Measurements from ENCODE around the gene RRBP1. TPM values are rescaled to one million over a fixed set of nuclear protein-coding genes. Genes with fewer than 3 reads are reported as not detected.
A peak's percentile ranks its signal among the peaks of the same experiment; 100 is the strongest.

RRBP1 gene
- total RNA-seq, 2 donors from 2014 or later: 313 to 511 TPM

- H3K27ac ChIP-seq: peak overlapping the region in 3 of 4 donors; percentile 2 to 97 (median 24)
- H3K9me3 ChIP-seq: no peaks in the 10 kb centered on the region
- H3K36me3 ChIP-seq (replicated peaks in 1 of 2; ENCODE audit: insufficient read depth in 1 of 2, low read depth in 2 of 2): peaks cover 0 to 8% of the 10 kb centered on the region in 2 donors
- WGBS, 2 donors: 33 to 44% methylated on average over 7 of the region's 7 CpGs
- TF ChIP-seq POLR2A (IDR thresholded peaks at IDR 0.05): no peak
- TF ChIP-seq, protein P1, sequence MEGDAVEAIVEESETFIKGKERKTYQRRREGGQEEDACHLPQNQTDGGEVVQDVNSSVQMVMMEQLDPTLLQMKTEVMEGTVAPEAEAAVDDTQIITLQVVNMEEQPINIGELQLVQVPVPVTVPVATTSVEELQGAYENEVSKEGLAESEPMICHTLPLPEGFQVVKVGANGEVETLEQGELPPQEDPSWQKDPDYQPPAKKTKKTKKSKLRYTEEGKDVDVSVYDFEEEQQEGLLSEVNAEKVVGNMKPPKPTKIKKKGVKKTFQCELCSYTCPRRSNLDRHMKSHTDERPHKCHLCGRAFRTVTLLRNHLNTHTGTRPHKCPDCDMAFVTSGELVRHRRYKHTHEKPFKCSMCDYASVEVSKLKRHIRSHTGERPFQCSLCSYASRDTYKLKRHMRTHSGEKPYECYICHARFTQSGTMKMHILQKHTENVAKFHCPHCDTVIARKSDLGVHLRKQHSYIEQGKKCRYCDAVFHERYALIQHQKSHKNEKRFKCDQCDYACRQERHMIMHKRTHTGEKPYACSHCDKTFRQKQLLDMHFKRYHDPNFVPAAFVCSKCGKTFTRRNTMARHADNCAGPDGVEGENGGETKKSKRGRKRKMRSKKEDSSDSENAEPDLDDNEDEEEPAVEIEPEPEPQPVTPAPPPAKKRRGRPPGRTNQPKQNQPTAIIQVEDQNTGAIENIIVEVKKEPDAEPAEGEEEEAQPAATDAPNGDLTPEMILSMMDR (IDR thresholded peaks at IDR 0.05): no peak
- intact Hi-C loops (cut with DNase I): no loop called here
- no peak overlapping the region for H3K4me3 ChIP-seq
- DNase-seq (no peak), ATAC-seq (no peak)
- no peaks in the 10 kb centered on the region for H3K27me3 ChIP-seq
- peaks cover 96% of the 10 kb centered on the region for H3K4me1 ChIP-seq
Observed at GRCh38 chr20:17673084-17673483, 9.0 kb downstream of the RRBP1 start.

GRCh38 chr20:17671565-17671964 is 10.5 kb downstream of the RRBP1 start:
- DNase-seq: no peak
- 44 to 49% methylated on average over 4 of the region's 4 CpGs for WGBS, 2 donors
- no peak for TF ChIP-seq POLR2A (IDR thresholded peaks at IDR 0.05)
- TF ChIP-seq, protein P1 (IDR thresholded peaks at IDR 0.05): no peak
- Histone ChIP-seq H3K9me3 (no peaks in the 10 kb centered on the region), H3K36me3 (replicated peaks in 1 of 2; ENCODE audit: insufficient read depth in 1 of 2, low read depth in 2 of 2) (peaks cover 0 to 8% of the 10 kb centered on the region in 2 donors), H3K4me1 (peaks cover 94% of the 10 kb centered on the region), H3K27me3 (no peaks in the 10 kb centered on the region), H3K27ac (peak overlapping the region in 3 of 4 donors; percentile 17 to 24 (median 23)), H3K4me3 (no peak overlapping the region)
- no peak for ATAC-seq
- intact Hi-C loops (cut with DNase I): no loop called here

GRCh38 chr20:17671011-17671410 is 11.0 kb downstream of the RRBP1 start:
- ATAC-seq (no peak), DNase-seq (no peak)
- TF ChIP-seq, protein P1 (IDR thresholded peaks at IDR 0.05): no peak
- TF ChIP-seq POLR2A (IDR thresholded peaks at IDR 0.05): no peak
- H3K4me3 ChIP-seq: no peak overlapping the region
- H3K36me3 ChIP-seq (replicated peaks in 1 of 2; ENCODE audit: insufficient read depth in 1 of 2, low read depth in 2 of 2): peaks cover 0 to 6% of the 10 kb centered on the region in 2 donors
- peaks cover 94% of the 10 kb centered on the region for H3K4me1 ChIP-seq
- peak overlapping the region in 3 of 4 donors; percentile 17 to 24 (median 23) for H3K27ac ChIP-seq
- intact Hi-C loops (cut with DNase I): no loop called here
- 33 to 36% methylated on average over 1 of the region's 1 CpG for WGBS, 2 donors
- no peaks in the 10 kb centered on the region for H3K27me3 ChIP-seq
- no peaks in the 10 kb centered on the region for H3K9me3 ChIP-seq

DNA sequence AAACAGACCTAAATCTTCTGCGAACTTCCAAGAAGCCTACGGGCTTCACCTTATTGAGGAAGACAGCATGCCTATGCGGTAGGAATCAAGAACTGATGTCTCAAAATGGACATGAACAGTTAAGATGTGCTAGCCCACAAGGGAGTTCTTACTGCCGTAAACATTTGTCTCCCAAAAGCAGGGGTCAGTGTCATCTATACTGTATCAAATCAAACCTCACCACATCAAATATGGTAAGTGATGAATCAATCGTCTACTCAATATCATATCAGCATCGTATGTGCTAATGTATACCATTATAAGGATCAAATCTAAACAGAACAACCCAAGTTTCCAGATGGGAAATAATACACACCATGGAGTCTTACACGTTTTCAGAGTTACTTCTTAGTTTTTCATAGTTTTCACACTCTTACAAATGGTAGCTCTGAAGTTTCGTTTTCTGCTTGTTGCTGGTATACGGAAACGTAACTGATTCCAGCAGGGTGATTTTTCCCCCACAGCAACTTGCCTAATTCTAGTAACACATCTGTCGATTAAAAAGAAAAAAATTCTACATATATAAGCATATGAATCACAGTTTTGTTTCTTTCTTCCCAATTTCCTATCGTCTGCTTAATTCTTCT is 12.6 kb downstream of the RRBP1 start:
- intact Hi-C loops (cut with DNase I): no loop called here
- no peaks in the 10 kb centered on the region for H3K27me3 ChIP-seq
- H3K4me1 ChIP-seq: peaks cover 90% of the 10 kb centered on the region
- no peak overlapping the region for H3K4me3 ChIP-seq
- ATAC-seq (no peak), DNase-seq (no peak)
- WGBS, 2 donors: 37 to 41% methylated on average over 12 of the region's 12 CpGs
- H3K9me3 ChIP-seq: no peaks in the 10 kb centered on the region
- TF ChIP-seq, protein P1 (IDR thresholded peaks at IDR 0.05): no peak
- TF ChIP-seq POLR2A (IDR thresholded peaks at IDR 0.05): no peak
- H3K36me3 ChIP-seq (replicated peaks in 1 of 2; ENCODE audit: insufficient read depth in 1 of 2, low read depth in 2 of 2): peaks cover 0 to 3% of the 10 kb centered on the region in 2 donors
- peak overlapping the region; percentile 4 to 73 (median 25) for H3K27ac ChIP-seq

- Histone ChIP-seq H3K27me3 (no peaks in the 10 kb centered on the region), H3K27ac (peak overlapping the region in 2 of 4 donors; percentile 21 to 73), H3K9me3 (no peaks in the 10 kb centered on the region), H3K4me1 (peaks cover 90% of the 10 kb centered on the region), H3K4me3 (no peak overlapping the region), H3K36me3 (replicated peaks in 1 of 2; ENCODE audit: insufficient read depth in 1 of 2, low read depth in 2 of 2) (peaks cover 0 to 3% of the 10 kb centered on the region in 2 donors)
- TF ChIP-seq, protein P1 (IDR thresholded peaks at IDR 0.05): no peak
- TF ChIP-seq POLR2A (IDR thresholded peaks at IDR 0.05): no peak
- DNase-seq: no peak
- ATAC-seq: no peak
- 48% methylated on average over 3 of the region's 3 CpGs for WGBS, 2 donors
- intact Hi-C loops (cut with DNase I): no loop called here
Observed at GRCh38 chr20:17668432-17668831, 13.6 kb downstream of the RRBP1 start.

All from body of pancreas (tissue), 4 donors.